Kidney epithelial cell (primary cell): ENCODE measurements around the gene CYTIP. TPM values are rescaled to one million over a fixed set of nuclear protein-coding genes. Genes with fewer than 3 reads are reported as not detected.

Experiments used
- DNase-seq: peaks from one replicate; pipeline ENCODE4 v3.0.0-alpha.2; 2010; ENCODE audit warnings: low read depth
- H3K27me3 ChIP-seq: 2 replicates; pipeline ENCODE4 v1.6.0; 2011; ENCODE audit warnings: low read length; ENCODE audit not compliant: control insufficient read depth, insufficient read depth
- H3K36me3 ChIP-seq: 2 replicates; pipeline ENCODE4 v1.5.1; 2011; ENCODE audit warnings: low read length; ENCODE audit not compliant: control insufficient read depth, insufficient read depth
- H3K4me3 ChIP-seq: 2 replicates; pipeline ENCODE4 v1.5.1; 2011; ENCODE audit warnings: low read depth, mild to moderate bottlenecking, control low read depth, low read length
- CTCF ChIP-seq: IDR thresholded peaks from 2 replicates; pipeline ENCODE4 v1.5.1; 2011; ENCODE audit warnings: mild to moderate bottlenecking, moderate library complexity, low read length, control low read depth, inconsistent platforms; ENCODE audit not compliant: insufficient read depth, poor library complexity, severe bottlenecking
- total RNA-seq: library from RNA; depleted of rRNA; stranded (reverse); fragments of >200 nt; gene quantifications from 2 replicates; pipeline ENCODE4 v1.2.3, GENCODE V29; 2015

The CYTIP gene
- total RNA-seq, 1 donor from 2014 or later = 0.04 TPM

- TF ChIP-seq CTCF = no peak
- no peak for DNase-seq
- Histone ChIP-seq H3K4me3 (no peak overlapping the region), H3K36me3 (no peaks in the 10 kb centered on the region), H3K27me3 (no peaks in the 10 kb centered on the region)
Measured at GRCh38 chr2:157442636-157443035, 1.3 kb downstream of the CYTIP start.

GRCh38 chr2:157442191-157442590, 1.7 kb downstream of the CYTIP start:
- DNase-seq = no peak
- Histone ChIP-seq H3K4me3 (no peak overlapping the region), H3K36me3 (no peaks in the 10 kb centered on the region), H3K27me3 (no peaks in the 10 kb centered on the region)
- no peak for TF ChIP-seq CTCF

- no peak for TF ChIP-seq CTCF
- Histone ChIP-seq H3K4me3 (no peak overlapping the region), H3K27me3 (no peaks in the 10 kb centered on the region), H3K36me3 (no peaks in the 10 kb centered on the region)
- no peak for DNase-seq
Measured at GRCh38 chr2:157441072-157441454, 2.8 kb downstream of the CYTIP start.

GRCh38 chr2:157440404-157441071, 3.4 kb downstream of the CYTIP start:
- Histone ChIP-seq H3K27me3 (no peaks in the 10 kb centered on the region), H3K4me3 (no peak overlapping the region), H3K36me3 (no peaks in the 10 kb centered on the region)
- TF ChIP-seq CTCF = no peak
- DNase-seq = no peak

GRCh38 chr2:157439824-157440186, 4.1 kb downstream of the CYTIP start:
- Histone ChIP-seq H3K4me3 (no peak overlapping the region), H3K27me3 (no peaks in the 10 kb centered on the region), H3K36me3 (no peaks in the 10 kb centered on the region)
- TF ChIP-seq CTCF = no peak
- DNase-seq = no peak
